HFFc6 (cell line): ENCODE results near the gene OLFML3. TPM values are rescaled to one million over a fixed set of nuclear protein-coding genes. Genes with fewer than 3 reads are reported as not detected.

Experiments
- DNase-seq: peaks from one replicate; pipeline ENCODE4 v3.0.0-alpha.2; 2018
- H3K27ac Mint-ChIP-seq: 2 replicates; pipeline ENCODE4 v1.8.0; 2020; ENCODE audit warnings: mild to moderate bottlenecking, mixed read lengths
- H3K27me3 Mint-ChIP-seq: 2 replicates; pipeline ENCODE4 v1.8.0; 2021; ENCODE audit warnings: mild to moderate bottlenecking, moderate library complexity, mixed read lengths; ENCODE audit not compliant: insufficient read depth
- H3K36me3 Mint-ChIP-seq: 2 replicates; pipeline ENCODE4 v1.8.0; 2021; ENCODE audit warnings: low read depth, mixed read lengths
- H3K4me1 Mint-ChIP-seq: 2 replicates; pipeline ENCODE4 v1.8.0; 2020; ENCODE audit warnings: low read depth, mixed read lengths
- H3K4me3 Mint-ChIP-seq: 2 replicates; pipeline ENCODE4 v1.8.0; 2020; ENCODE audit warnings: mild to moderate bottlenecking, moderate library complexity, mixed read lengths
- H3K9me3 Mint-ChIP-seq: 2 replicates; pipeline ENCODE4 v1.8.0; 2020; ENCODE audit warnings: mild to moderate bottlenecking, mixed read lengths
- CTCF ChIP-seq: fragments of 200-600 bp; sonication (generic); IDR thresholded peaks from 2 replicates; pipeline ENCODE4 v1.5.0; 2021; ENCODE audit warnings: antibody characterized with exemption, mild to moderate bottlenecking
- total RNA-seq, 6 experiments: library from RNA; stranded (reverse); fragmentation: NEBNext Ultra II Directional; extraction: Animal tissue kit (Norgen Biotek cat#: 25700); gene quantifications; 2 replicates in 1 of 6; 3 replicates in 5 of 6; pipeline ENCODE4 v1.2.3, GENCODE V29; 2021

OLFML3 gene
- total RNA-seq, 6 experiments from 2014 or later: 66.4 to 130 (median 123) TPM

GRCh38 chr1:113965703-113966412 is 13.4 kb upstream of the OLFML3 start:
- peak overlapping the region; percentile 31 for H3K27ac Mint-ChIP-seq
- H3K4me1 Mint-ChIP-seq: peaks cover 8% of the 10 kb centered on the region; the same call in 1 of the 2 replicates
- no peaks in the 10 kb centered on the region for H3K9me3 Mint-ChIP-seq
- no peak for TF ChIP-seq CTCF
- no peaks in the 10 kb centered on the region for H3K27me3 Mint-ChIP-seq
- peaks cover 48% of the 10 kb centered on the region for H3K36me3 Mint-ChIP-seq
- DNase-seq: peak; percentile 18
- no peak overlapping the region for H3K4me3 Mint-ChIP-seq

GRCh38 chr1:113972954-113973353 is 6.3 kb upstream of the OLFML3 start:
- Mint-ChIP-seq H3K4me1 (peaks cover 35% of the 10 kb centered on the region), H3K4me3 (no peak overlapping the region), H3K36me3 (peaks cover 32% of the 10 kb centered on the region), H3K27ac (no peak overlapping the region), H3K9me3 (no peaks in the 10 kb centered on the region), H3K27me3 (no peaks in the 10 kb centered on the region)
- no peak for TF ChIP-seq CTCF
- no peak for DNase-seq

- Mint-ChIP-seq H3K27ac (peak overlapping the region; percentile 69), H3K4me3 (peak overlapping the region; percentile 61), H3K4me1 (peaks cover 59% of the 10 kb centered on the region), H3K36me3 (peaks cover 17% of the 10 kb centered on the region), H3K9me3 (no peaks in the 10 kb centered on the region), H3K27me3 (peaks cover 4% of the 10 kb centered on the region)
- TF ChIP-seq CTCF: no peak
- peak; percentile 40 for DNase-seq
Measured at GRCh38 chr1:113975211-113975895, 3.9 kb upstream of the OLFML3 start.

- peak; percentile 77 for TF ChIP-seq CTCF
- Mint-ChIP-seq H3K27ac (peak overlapping the region; percentile 60), H3K9me3 (no peaks in the 10 kb centered on the region), H3K36me3 (peaks cover 26% of the 10 kb centered on the region), H3K4me1 (peaks cover 73% of the 10 kb centered on the region), H3K4me3 (peak overlapping the region; percentile 23; the same call in 1 of the 2 replicates), H3K27me3 (peaks cover 4% of the 10 kb centered on the region)
- peak; percentile 50 for DNase-seq
Measured at GRCh38 chr1:113976609-113977278, 2.5 kb upstream of the OLFML3 start.

- H3K4me1 Mint-ChIP-seq: peaks cover 84% of the 10 kb centered on the region
- DNase-seq: no peak
Measured at GRCh38 chr1:113977906-113978305, 1.4 kb upstream of the OLFML3 start.

More at GRCh38 chr1:113977906-113978305, 1.4 kb upstream of the OLFML3 start:
- peaks cover 23% of the 10 kb centered on the region for H3K36me3 Mint-ChIP-seq
- peaks cover 4% of the 10 kb centered on the region for H3K27me3 Mint-ChIP-seq
- peak overlapping the region; percentile 91; the same call in 1 of the 2 replicates for H3K4me3 Mint-ChIP-seq
- TF ChIP-seq CTCF: no peak
- no peaks in the 10 kb centered on the region for H3K9me3 Mint-ChIP-seq
- peak overlapping the region; percentile 96 for H3K27ac Mint-ChIP-seq
